IMR-90 (cell line): ENCODE data around the gene RHO. TPM values are rescaled to one million over a fixed set of nuclear protein-coding genes. Genes with fewer than 3 reads are reported as not detected.
"Not testable (repeated sequence)": the region's sequence is repeated elsewhere in the genome, so short reads cannot be mapped to it uniquely, and the experiment has no call there.

Experiments used
- ATAC-seq: fragments of 200-7000 bp; cut with Tn5 transposase; 2 replicates; pipeline ENCODE4 v1.9.1; 2020; ENCODE audit warnings: low read depth, mild to moderate bottlenecking, moderate library complexity
- BruUV-seq: library from RNA; stranded (reverse); fragments of 400-500 nt; replicated peaks from 2 replicates; lab custom pipeline; 2021; lab: Mats Ljungman, UMichigan
- CTCF ChIA-PET: fragments of 300-600 bp; formaldehyde crosslinking; extraction: SDS; loops from one replicate; lab custom pipeline; 2021; ENCODE audit warnings: antibody characterized with exemption; lab: Yijun Ruan, JAX
- POLR2A ChIA-PET: fragments of 300-600 bp; sonication (Branson Sonifier 250); formaldehyde crosslinking; loops from one replicate; lab custom pipeline; 2022; ENCODE audit warnings: antibody characterized with exemption; ENCODE audit not compliant: unreplicated experiment; lab: Charles Lee
- DNase-seq: peaks from one replicate; pipeline ENCODE4 v3.0.0; 2013
- H2AFZ ChIP-seq: replicated peaks from 2 replicates; pipeline ENCODE3; 2013; ENCODE audit warnings: low read length, mild to moderate bottlenecking; ENCODE audit not compliant: poor library complexity
- H2AK5ac ChIP-seq: 2 replicates; pipeline ENCODE4 v1.6.1; 2013; ENCODE audit warnings: low read depth, low read length, inconsistent platforms
- H2AK9ac ChIP-seq: replicated peaks from 2 replicates; pipeline ENCODE3; 2013; ENCODE audit warnings: mild to moderate bottlenecking, low read depth, low read length, moderate library complexity; ENCODE audit not compliant: poor library complexity
- H2BK120ac ChIP-seq: 2 replicates; pipeline ENCODE4 v1.6.1; 2013; ENCODE audit warnings: low read depth, low read length, inconsistent platforms
- H2BK15ac ChIP-seq: 3 replicates; pipeline ENCODE4 v1.6.1; 2013; ENCODE audit warnings: low read depth, low read length, inconsistent platforms
- H2BK20ac ChIP-seq: 2 replicates; pipeline ENCODE4 v1.6.1; 2013; ENCODE audit warnings: low read depth, mild to moderate bottlenecking, inconsistent platforms, low read length, moderate library complexity
- H2BK5ac ChIP-seq: 2 replicates; pipeline ENCODE4 v1.6.1; 2013; ENCODE audit warnings: mild to moderate bottlenecking, low read depth, low read length, inconsistent platforms; ENCODE audit not compliant: poor library complexity, severe bottlenecking
- H3K14ac ChIP-seq: replicated peaks from 2 replicates; pipeline ENCODE4 v1.6.1; 2013; ENCODE audit warnings: low read depth, low read length, inconsistent platforms
- H3K18ac ChIP-seq: 2 replicates; pipeline ENCODE4 v1.6.1; 2013; ENCODE audit warnings: low read depth, low read length, control low read depth
- H3K23ac ChIP-seq: 2 replicates; pipeline ENCODE4 v1.6.1; 2013; ENCODE audit warnings: low read depth, low read length, inconsistent platforms
- H3K27ac ChIP-seq: 2 replicates; pipeline ENCODE4 v1.5.1; 2013; ENCODE audit warnings: mild to moderate bottlenecking, control low read depth, low read length; ENCODE audit not compliant: insufficient read depth
- H3K27me3 ChIP-seq: 2 replicates; pipeline ENCODE4 v1.6.1; 2013; ENCODE audit warnings: low read length; ENCODE audit not compliant: control insufficient read depth, insufficient read depth
- H3K36me3 ChIP-seq: 2 replicates; pipeline ENCODE4 v1.6.1; 2013; ENCODE audit warnings: low read length, mixed read lengths; ENCODE audit not compliant: control insufficient read depth, insufficient read depth
- H3K4ac ChIP-seq: 2 replicates; pipeline ENCODE4 v1.6.1; 2013; ENCODE audit warnings: low read depth, low read length, inconsistent platforms
- H3K4me1 ChIP-seq: 2 replicates; pipeline ENCODE4 v1.6.1; 2013; ENCODE audit warnings: low read length, mixed read lengths; ENCODE audit not compliant: control insufficient read depth, insufficient read depth
- H3K4me2 ChIP-seq: 2 replicates; pipeline ENCODE4 v1.6.1; 2013; ENCODE audit warnings: low read depth, mild to moderate bottlenecking, control low read depth, low read length, moderate library complexity
- H3K4me3 ChIP-seq: 2 replicates; pipeline ENCODE4 v1.5.1; 2013; ENCODE audit warnings: low read depth, mild to moderate bottlenecking, control low read depth, low read length, moderate library complexity; ENCODE audit not compliant: insufficient read depth
- H3K56ac ChIP-seq: 2 replicates; pipeline ENCODE4 v1.6.1; 2013; ENCODE audit warnings: low read length, inconsistent platforms; ENCODE audit not compliant: insufficient read depth; ENCODE audit errors: extremely low read depth
- H3K79me1 ChIP-seq, 2 experiments: 2 replicates each; pipeline ENCODE4 v1.6.1; 2013; ENCODE audit warnings: low read length in 2 of 2, inconsistent platforms in 1 of 2, low read depth in 1 of 2
- H3K9ac ChIP-seq: 2 replicates; pipeline ENCODE4 v1.6.1; 2013; ENCODE audit warnings: low read depth, low read length, control low read depth
- H3K9me1 ChIP-seq: 2 replicates; pipeline ENCODE4 v1.6.1; 2013; ENCODE audit warnings: low read length, inconsistent platforms; ENCODE audit not compliant: insufficient read depth
- H3K9me3 ChIP-seq: 2 replicates; pipeline ENCODE4 v1.6.1; 2013; ENCODE audit warnings: low read length; ENCODE audit not compliant: control insufficient read depth, insufficient read depth
- H4K20me1 ChIP-seq: 2 replicates; pipeline ENCODE4 v1.6.1; 2013; ENCODE audit warnings: low read length, inconsistent platforms; ENCODE audit not compliant: insufficient read depth
- H4K5ac ChIP-seq: 2 replicates; pipeline ENCODE4 v1.6.1; 2013; ENCODE audit warnings: mild to moderate bottlenecking, low read depth, low read length, control low read depth
- H4K8ac ChIP-seq, 2 experiments: 2 replicates each; pipeline ENCODE4 v1.6.1; 2013; ENCODE audit warnings: low read depth in 2 of 2, low read length in 2 of 2, control low read depth in 1 of 2, inconsistent platforms in 1 of 2
- H4K91ac ChIP-seq: 2 replicates; pipeline ENCODE4 v1.6.1; 2013; ENCODE audit warnings: low read depth, low read length, inconsistent platforms; ENCODE audit not compliant: insufficient read depth
- WGBS, 2 experiments: methylation state at CpG; one replicate each; pipeline versions ENCODE4 v1.1.5 to v1.1.7; 2013; ENCODE audit warnings: missing lambda C conversion rate in 2 of 2; ENCODE audit not compliant: insufficient read length in 1 of 2; ENCODE audit errors: extremely low coverage in 2 of 2; 5-methylcytosine and 5-hydroxymethylcytosine counted together
- dilution Hi-C: fragments of 300-500 bp; cut with HindIII; formaldehyde crosslinking; loops from one replicate; pipeline ENCODE4 v1.14.3; 2018; ENCODE audit warnings: low sequenced_read_pairs; ENCODE audit not compliant: unreplicated experiment
- in situ Hi-C: fragments of 300-500 bp; cut with MboI; formaldehyde crosslinking; loops from 3 replicates; pipeline ENCODE4 v1.14.3; 2019; ENCODE audit warnings: low sequenced_read_pairs, inconsistent platforms, mixed read lengths
- intact Hi-C: fragments of 100-400 bp; cut with micrococcal nuclease; formaldehyde crosslinking; loops from 2 replicates; pipeline ENCODE4 v1.10.0; 2022
- polyA plus RNA-seq, 3 experiments: library from polyadenylated mRNA; depleted of rRNA; stranded (reverse); fragments of >200 nt; gene quantifications; 2 replicates each; pipeline ENCODE4 v1.2.3, GENCODE V29; 2012; ENCODE audit warnings: low replicate concordance in 1 of 3
- total RNA-seq: library from RNA; depleted of rRNA; stranded (reverse); fragments of >200 nt; gene quantifications from 2 replicates; pipeline ENCODE4 v1.2.3, GENCODE V29; 2012

RHO gene
- total and polyA plus RNA-seq, 2 of the 4 experiments (the other 2 are of a cell fraction): not detected

DNA sequence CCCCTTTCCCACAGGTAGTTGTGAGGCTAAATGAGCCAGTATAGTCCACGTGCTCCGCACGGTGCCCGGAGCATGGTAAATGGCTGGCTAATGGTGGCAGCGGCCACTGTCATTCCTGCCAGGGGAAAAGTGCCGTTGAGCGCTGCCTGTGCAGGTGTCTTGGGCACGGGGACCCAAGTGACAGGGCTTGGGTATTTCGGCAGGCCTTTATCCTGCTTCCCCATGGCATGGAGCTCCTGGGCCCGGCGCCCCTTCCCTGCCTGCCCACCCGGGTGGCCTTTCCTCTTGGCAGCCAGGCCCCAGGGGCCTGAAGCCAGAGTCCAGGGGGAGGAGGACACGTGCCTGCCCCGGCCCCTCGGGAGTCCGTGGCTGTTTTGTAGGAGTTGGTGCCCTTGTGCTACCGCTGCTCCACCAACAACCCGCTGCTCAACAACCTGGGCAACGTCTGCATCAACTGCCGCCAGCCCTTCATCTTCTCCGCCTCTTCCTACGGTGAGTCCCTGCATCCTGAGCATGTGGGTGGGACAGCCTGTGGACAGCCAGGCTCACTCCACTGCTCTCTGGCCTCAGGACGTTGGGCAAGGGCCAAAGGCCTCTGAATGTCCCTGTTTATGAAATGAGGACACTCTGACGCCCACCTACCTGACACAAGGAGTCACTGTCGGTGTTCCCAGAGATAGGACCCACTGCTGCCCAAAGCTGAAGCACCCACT lies 13.2 kb upstream of the RHO start:
- CTCF ChIA-PET: not testable (repeated sequence)

GRCh38 chr3:129515821-129516432 lies 12.5 kb upstream of the RHO start:
- H2AK5ac ChIP-seq, H4K8ac ChIP-seq, H3K9me1 ChIP-seq, intact Hi-C loops, H2BK15ac ChIP-seq, BruUV-seq, H4K91ac ChIP-seq, H3K18ac ChIP-seq, H3K4me2 ChIP-seq, DNase-seq, H3K79me1 ChIP-seq, H2AFZ ChIP-seq, H3K27me3 ChIP-seq, H3K23ac ChIP-seq, H2AK9ac ChIP-seq, dilution Hi-C loops, H4K20me1 ChIP-seq, H3K4me3 ChIP-seq, H3K4me1 ChIP-seq, H3K14ac ChIP-seq, H2BK5ac ChIP-seq, H3K56ac ChIP-seq, H4K5ac ChIP-seq, POLR2A ChIA-PET, CTCF ChIA-PET, ATAC-seq, H3K27ac ChIP-seq, H3K4ac ChIP-seq, in situ Hi-C loops, H3K9me3 ChIP-seq, H3K9ac ChIP-seq, H2BK120ac ChIP-seq, H2BK20ac ChIP-seq: not testable (repeated sequence)
- H3K36me3 ChIP-seq: peaks cover 22% of the 10 kb centered on the region; the same call in 1 of the 2 replicates
- 100% methylated on average over 1 of the region's 7 CpGs; no CpG with 5 or more reads in 1 of the 2 experiments for WGBS, 2 experiments

More for the DNA sequence above, 13.2 kb upstream of the RHO start:
- H3K4ac ChIP-seq, H3K14ac ChIP-seq, H3K18ac ChIP-seq, H3K4me1 ChIP-seq, H3K23ac ChIP-seq, H2BK5ac ChIP-seq, in situ Hi-C loops, H2AK9ac ChIP-seq, DNase-seq, H4K91ac ChIP-seq, H2AK5ac ChIP-seq, intact Hi-C loops, H3K9ac ChIP-seq, H3K4me2 ChIP-seq, H3K9me1 ChIP-seq, H3K27me3 ChIP-seq, H2BK15ac ChIP-seq, H3K9me3 ChIP-seq, H2BK120ac ChIP-seq, H2AFZ ChIP-seq, H3K4me3 ChIP-seq, H4K8ac ChIP-seq, POLR2A ChIA-PET, dilution Hi-C loops, H3K79me1 ChIP-seq, ATAC-seq, H3K56ac ChIP-seq, BruUV-seq, H3K27ac ChIP-seq, H4K20me1 ChIP-seq, H4K5ac ChIP-seq, H2BK20ac ChIP-seq: not testable (repeated sequence)
- WGBS, 2 experiments: 100% methylated on average over 2 of the region's 25 CpGs; no CpG with 5 or more reads in 1 of the 2 experiments
- H3K36me3 ChIP-seq: peaks cover 22% of the 10 kb centered on the region; the same call in 1 of the 2 replicates
